ENCODE measurements around the gene BTBD7. TPM values are rescaled to one million over a fixed set of nuclear protein-coding genes. Genes with fewer than 3 reads are reported as not detected.
A peak's percentile ranks its signal among the peaks of the same experiment; 100 is the strongest.

BTBD7 gene
- total RNA-seq, 6 experiments from 2014 or later = 8.1 to 14.3 (median 11.0) TPM

DNA sequence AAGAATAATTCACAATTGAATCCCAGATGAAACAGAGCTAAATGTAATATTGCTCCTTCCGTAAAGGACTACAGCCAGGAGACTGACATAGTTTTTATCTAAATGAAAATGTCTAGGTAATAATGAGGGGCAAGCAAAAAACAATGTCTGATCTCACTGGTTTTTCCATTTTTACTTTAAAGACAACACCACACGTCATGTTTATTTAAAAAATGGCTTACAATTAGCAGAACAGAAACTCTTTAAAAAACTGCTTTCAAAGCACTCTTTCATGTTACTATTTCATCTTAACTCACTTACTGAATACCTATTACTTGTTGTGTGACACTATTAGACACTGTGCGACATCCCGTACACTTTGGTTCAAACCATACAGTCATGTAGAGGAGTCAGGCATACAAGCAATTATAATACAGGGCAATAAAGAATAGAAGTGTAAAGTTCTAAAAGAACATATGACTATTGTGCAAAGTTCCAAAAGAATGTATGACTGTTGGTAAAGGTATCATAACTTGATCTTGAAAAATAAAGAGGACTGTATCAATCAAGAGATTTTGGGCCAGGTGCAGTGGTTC, 9.1 kb downstream of the BTBD7 start:
- no peak for TF ChIP-seq POLR2A (IDR thresholded peaks at IDR 0.05)
- TF ChIP-seq, protein P1, sequence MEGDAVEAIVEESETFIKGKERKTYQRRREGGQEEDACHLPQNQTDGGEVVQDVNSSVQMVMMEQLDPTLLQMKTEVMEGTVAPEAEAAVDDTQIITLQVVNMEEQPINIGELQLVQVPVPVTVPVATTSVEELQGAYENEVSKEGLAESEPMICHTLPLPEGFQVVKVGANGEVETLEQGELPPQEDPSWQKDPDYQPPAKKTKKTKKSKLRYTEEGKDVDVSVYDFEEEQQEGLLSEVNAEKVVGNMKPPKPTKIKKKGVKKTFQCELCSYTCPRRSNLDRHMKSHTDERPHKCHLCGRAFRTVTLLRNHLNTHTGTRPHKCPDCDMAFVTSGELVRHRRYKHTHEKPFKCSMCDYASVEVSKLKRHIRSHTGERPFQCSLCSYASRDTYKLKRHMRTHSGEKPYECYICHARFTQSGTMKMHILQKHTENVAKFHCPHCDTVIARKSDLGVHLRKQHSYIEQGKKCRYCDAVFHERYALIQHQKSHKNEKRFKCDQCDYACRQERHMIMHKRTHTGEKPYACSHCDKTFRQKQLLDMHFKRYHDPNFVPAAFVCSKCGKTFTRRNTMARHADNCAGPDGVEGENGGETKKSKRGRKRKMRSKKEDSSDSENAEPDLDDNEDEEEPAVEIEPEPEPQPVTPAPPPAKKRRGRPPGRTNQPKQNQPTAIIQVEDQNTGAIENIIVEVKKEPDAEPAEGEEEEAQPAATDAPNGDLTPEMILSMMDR (IDR thresholded peaks at IDR 0.05) = no peak
- ATAC-seq = no peak
- Histone ChIP-seq H3K9me3 (no peaks in the 10 kb centered on the region), H3K36me3 (no peaks in the 10 kb centered on the region), H3K27ac (no peak overlapping the region), H3K27me3 (no peaks in the 10 kb centered on the region), H3K4me3 (no peak overlapping the region), H3K4me1 (no peaks in the 10 kb centered on the region)
- intact Hi-C loops (cut with DNase I) = no loop called here
- DNase-seq = no peak
- WGBS (ENCODE audit: insufficient coverage, low coverage, low lambda C conversion rate, missing lambda C conversion rate) = 90% methylated on average over 4 of the region's 4 CpGs

- ATAC-seq = peak in 1 of 4 donors; percentile 41
- DNase-seq = no peak
- no peaks in the 10 kb centered on the region for H3K9me3 ChIP-seq
- no peaks in the 10 kb centered on the region for H3K27me3 ChIP-seq
- intact Hi-C loops (cut with DNase I) = no loop called here
- no peaks in the 10 kb centered on the region for H3K4me1 ChIP-seq
- H3K4me3 ChIP-seq = no peak overlapping the region
- H3K36me3 ChIP-seq = no peaks in the 10 kb centered on the region
- no peak overlapping the region for H3K27ac ChIP-seq
- 77% methylated on average over 3 of the region's 5 CpGs for WGBS (ENCODE audit: insufficient coverage, low coverage, low lambda C conversion rate, missing lambda C conversion rate)
- no peak for TF ChIP-seq POLR2A (IDR thresholded peaks at IDR 0.05)
- TF ChIP-seq, protein P1 (IDR thresholded peaks at IDR 0.05) = no peak
Measured at GRCh38 chr14:93322929-93323599, 9.8 kb downstream of the BTBD7 start.

DNA sequence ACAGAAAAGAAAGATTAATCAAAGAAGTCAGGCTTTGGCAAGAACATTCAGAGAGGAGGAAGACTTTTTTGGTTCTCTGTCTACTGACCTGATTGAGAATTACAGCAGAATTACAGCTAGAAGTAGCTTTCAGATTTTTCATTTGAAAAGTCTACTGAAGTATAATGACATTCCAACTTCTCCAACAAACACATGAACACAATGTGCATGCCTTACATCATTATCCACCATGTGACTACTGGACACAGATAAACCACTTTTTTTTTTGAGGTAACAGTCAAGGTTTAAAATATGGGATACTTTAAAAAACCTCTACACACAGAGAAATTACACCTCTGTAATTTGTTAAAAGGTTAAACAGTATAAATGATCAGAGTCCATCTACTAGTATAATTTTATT, 12.3 kb downstream of the BTBD7 start:
- H3K4me3 ChIP-seq = no peak overlapping the region
- TF ChIP-seq POLR2A (IDR thresholded peaks at IDR 0.05) = no peak
- TF ChIP-seq, protein P1 (IDR thresholded peaks at IDR 0.05) = no peak
- no peaks in the 10 kb centered on the region for H3K4me1 ChIP-seq
- H3K36me3 ChIP-seq = no peaks in the 10 kb centered on the region
- no peak for DNase-seq
- ATAC-seq = no peak
- H3K27ac ChIP-seq = no peak overlapping the region
- no peaks in the 10 kb centered on the region for H3K27me3 ChIP-seq
- no peaks in the 10 kb centered on the region for H3K9me3 ChIP-seq
- intact Hi-C loops (cut with DNase I) = no loop called here

- intact Hi-C loops (cut with DNase I) = no loop called here
- Histone ChIP-seq H3K27ac (no peak overlapping the region), H3K9me3 (no peaks in the 10 kb centered on the region), H3K4me3 (no peak overlapping the region), H3K4me1 (no peaks in the 10 kb centered on the region), H3K27me3 (no peaks in the 10 kb centered on the region), H3K36me3 (no peaks in the 10 kb centered on the region)
- DNase-seq (no peak), ATAC-seq (no peak)
- no peak for TF ChIP-seq POLR2A (IDR thresholded peaks at IDR 0.05)
- TF ChIP-seq, protein P1 (IDR thresholded peaks at IDR 0.05) = no peak
- 38% methylated on average over 1 of the region's 1 CpG for WGBS (ENCODE audit: insufficient coverage, low coverage, low lambda C conversion rate, missing lambda C conversion rate)
Measured at GRCh38 chr14:93319958-93320357, 12.9 kb downstream of the BTBD7 start.
